ENCODE data around the gene KLHDC7B. TPM values are rescaled to one million over a fixed set of nuclear protein-coding genes. Genes with fewer than 3 reads are reported as not detected.
"Not testable (repeated sequence)": the region's sequence is repeated elsewhere in the genome, so short reads cannot be mapped to it uniquely, and the experiment has no call there.

The KLHDC7B gene
- total and polyA plus RNA-seq, 2 donors (not counting 3 experiments of a cell fraction or from before 2014, with no cell fraction given), result not detected

DNA sequence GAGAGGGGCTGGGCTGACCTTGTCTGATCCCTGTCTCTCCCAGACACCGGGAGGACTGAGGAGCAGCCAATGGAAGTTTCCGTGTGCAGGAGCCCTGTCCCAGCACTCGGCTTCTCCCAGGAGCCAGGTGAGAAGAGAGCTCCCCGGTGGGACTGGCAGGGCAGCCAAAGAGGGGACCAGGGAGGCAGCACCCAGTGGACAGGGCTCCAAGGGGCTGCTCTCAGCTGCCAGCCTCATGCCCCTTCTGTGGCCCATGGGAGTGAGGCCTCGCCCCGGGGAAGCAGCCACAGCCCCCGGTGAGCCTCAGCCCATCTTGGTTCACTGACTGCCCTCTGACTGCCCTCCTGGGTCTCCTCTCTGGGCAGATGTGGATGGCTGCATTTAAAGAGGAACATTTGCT lies 27.1 kb upstream of the KLHDC7B start:
- FAIRE-seq, result no peak
- Histone ChIP-seq H3K4me2 (ENCODE audit: insufficient read depth, low read length) (no peak overlapping the region), H3K4me3 (replicated peaks in 1 of 3; ENCODE audit: insufficient read depth in 1 of 3, low read depth in 1 of 3, low read length in 3 of 3) (no peak overlapping the region), H3K79me2 (ENCODE audit: control insufficient read depth, insufficient read depth, low read length) (peaks cover 7% of the 10 kb centered on the region), H2AFZ (ENCODE audit: low read depth, low read length) (no peak overlapping the region), H3K9ac (replicated peaks; ENCODE audit: extremely low read depth, insufficient read depth, low read length) (no peak overlapping the region), H3K27ac (ENCODE audit: insufficient read depth, low read depth, low read length) (no peak overlapping the region), H3K36me3 (ENCODE audit: control insufficient read depth in 2 of 2, extremely low read depth in 1 of 2, insufficient read depth in 2 of 2, low read length in 2 of 2) (peaks cover 0 to 24% of the 10 kb centered on the region in 2 experiments), H3K4me1 (ENCODE audit: control insufficient read depth, extremely low read depth, insufficient read depth, low read length) (peaks cover 3% of the 10 kb centered on the region), H3K27me3 (ENCODE audit: control insufficient read depth in 2 of 2, insufficient read depth in 2 of 2, low read length in 2 of 2) (no peaks in the 10 kb centered on the region), H3K9me3 (replicated peaks; ENCODE audit: control insufficient read depth, insufficient read depth, low read length) (no peaks in the 10 kb centered on the region), H4K20me1 (replicated peaks; ENCODE audit: control insufficient read depth, extremely low read depth, insufficient read depth, low read length) (no peaks in the 10 kb centered on the region), H3K9me1 (replicated peaks; ENCODE audit: control insufficient read depth, extremely low read depth, insufficient read depth, low read length) (no peaks in the 10 kb centered on the region)
- BruUV-seq (replicated peaks), result no TSS peak
- dilution Hi-C loops (cut with MboI; ENCODE audit: extremely low pct_ligation_motif_present, low sequenced_read_pairs) (no loop called here), intact Hi-C loops (cut with micrococcal nuclease) (no loop called here)
- TF ChIP-seq, protein P1, sequence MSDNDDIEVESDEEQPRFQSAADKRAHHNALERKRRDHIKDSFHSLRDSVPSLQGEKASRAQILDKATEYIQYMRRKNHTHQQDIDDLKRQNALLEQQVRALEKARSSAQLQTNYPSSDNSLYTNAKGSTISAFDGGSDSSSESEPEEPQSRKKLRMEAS (IDR thresholded peaks at IDR 0.05; ENCODE audit: insufficient read depth, insufficient read length), result no peak
- TF ChIP-seq FOS (IDR thresholded peaks at IDR 0.05; ENCODE audit: borderline replicate concordance, insufficient read depth, low read length) (no peak), MYC (IDR thresholded peaks at IDR 0.05; ENCODE audit: low read depth, low read length) (no peak)
- TF ChIP-seq, protein P2, sequence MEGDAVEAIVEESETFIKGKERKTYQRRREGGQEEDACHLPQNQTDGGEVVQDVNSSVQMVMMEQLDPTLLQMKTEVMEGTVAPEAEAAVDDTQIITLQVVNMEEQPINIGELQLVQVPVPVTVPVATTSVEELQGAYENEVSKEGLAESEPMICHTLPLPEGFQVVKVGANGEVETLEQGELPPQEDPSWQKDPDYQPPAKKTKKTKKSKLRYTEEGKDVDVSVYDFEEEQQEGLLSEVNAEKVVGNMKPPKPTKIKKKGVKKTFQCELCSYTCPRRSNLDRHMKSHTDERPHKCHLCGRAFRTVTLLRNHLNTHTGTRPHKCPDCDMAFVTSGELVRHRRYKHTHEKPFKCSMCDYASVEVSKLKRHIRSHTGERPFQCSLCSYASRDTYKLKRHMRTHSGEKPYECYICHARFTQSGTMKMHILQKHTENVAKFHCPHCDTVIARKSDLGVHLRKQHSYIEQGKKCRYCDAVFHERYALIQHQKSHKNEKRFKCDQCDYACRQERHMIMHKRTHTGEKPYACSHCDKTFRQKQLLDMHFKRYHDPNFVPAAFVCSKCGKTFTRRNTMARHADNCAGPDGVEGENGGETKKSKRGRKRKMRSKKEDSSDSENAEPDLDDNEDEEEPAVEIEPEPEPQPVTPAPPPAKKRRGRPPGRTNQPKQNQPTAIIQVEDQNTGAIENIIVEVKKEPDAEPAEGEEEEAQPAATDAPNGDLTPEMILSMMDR (IDR thresholded peaks at IDR 0.05; ENCODE audit: extremely low read depth in 1 of 2, insufficient read depth in 1 of 2, low read depth in 1 of 2, low read length in 2 of 2), result no peak
- DNase-seq (ENCODE audit: low read depth, low spot score), result no peak
- POLR2A ChIA-PET, result no interaction called here
- CTCF ChIA-PET, result no interaction called here

DNA sequence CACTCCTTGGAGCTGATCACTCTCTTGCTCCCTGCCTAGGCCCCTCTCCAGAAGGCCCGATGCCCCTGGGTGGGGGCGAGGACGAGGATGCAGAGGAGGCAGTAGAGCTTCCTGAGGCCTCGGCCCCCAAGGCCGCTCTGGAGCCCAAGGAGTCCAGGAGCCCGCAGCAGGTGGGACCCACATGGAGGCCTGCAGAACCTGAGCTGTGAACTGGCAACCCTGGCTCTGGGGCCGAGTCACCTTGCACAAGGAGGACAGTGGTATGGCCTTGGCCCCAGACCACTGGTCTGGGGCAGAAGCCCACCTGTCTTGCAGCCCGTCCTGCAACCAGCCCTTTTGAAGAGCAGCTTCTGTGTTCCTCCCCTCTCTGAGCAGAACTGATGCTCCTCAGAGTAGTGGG lies 26.5 kb upstream of the KLHDC7B start:
- intact Hi-C loops (cut with micrococcal nuclease), result no loop called here
- dilution Hi-C loops (cut with MboI; ENCODE audit: extremely low pct_ligation_motif_present, low sequenced_read_pairs), result no loop called here
- Histone ChIP-seq H3K4me3 (replicated peaks in 1 of 3; ENCODE audit: insufficient read depth in 1 of 3, low read depth in 1 of 3, low read length in 3 of 3) (no peak overlapping the region), H2AFZ (ENCODE audit: low read depth, low read length) (no peak overlapping the region), H3K27me3 (ENCODE audit: control insufficient read depth in 2 of 2, insufficient read depth in 2 of 2, low read length in 2 of 2) (no peaks in the 10 kb centered on the region), H4K20me1 (replicated peaks; ENCODE audit: control insufficient read depth, extremely low read depth, insufficient read depth, low read length) (no peaks in the 10 kb centered on the region), H3K79me2 (ENCODE audit: control insufficient read depth, insufficient read depth, low read length) (peaks cover 12% of the 10 kb centered on the region), H3K9me1 (replicated peaks; ENCODE audit: control insufficient read depth, extremely low read depth, insufficient read depth, low read length) (no peaks in the 10 kb centered on the region), H3K4me1 (ENCODE audit: control insufficient read depth, extremely low read depth, insufficient read depth, low read length) (peaks cover 4% of the 10 kb centered on the region), H3K27ac (ENCODE audit: insufficient read depth, low read depth, low read length) (no peak overlapping the region), H3K9me3 (replicated peaks; ENCODE audit: control insufficient read depth, insufficient read depth, low read length) (no peaks in the 10 kb centered on the region), H3K36me3 (ENCODE audit: control insufficient read depth in 2 of 2, extremely low read depth in 1 of 2, insufficient read depth in 2 of 2, low read length in 2 of 2) (peaks cover 0 to 27% of the 10 kb centered on the region in 2 experiments), H3K9ac (replicated peaks; ENCODE audit: extremely low read depth, insufficient read depth, low read length) (no peak overlapping the region), H3K4me2 (ENCODE audit: insufficient read depth, low read length) (no peak overlapping the region)
- no TSS peak for BruUV-seq (replicated peaks)
- DNase-seq (ENCODE audit: low read depth, low spot score), result no peak
- CTCF ChIA-PET, result no interaction called here
- POLR2A ChIA-PET, result no interaction called here
- TF ChIP-seq GATA2 (IDR thresholded peaks at IDR 0.05; ENCODE audit: insufficient read depth, insufficient read length, low read depth, low read length), result no peak
- FAIRE-seq, result no peak

DNA sequence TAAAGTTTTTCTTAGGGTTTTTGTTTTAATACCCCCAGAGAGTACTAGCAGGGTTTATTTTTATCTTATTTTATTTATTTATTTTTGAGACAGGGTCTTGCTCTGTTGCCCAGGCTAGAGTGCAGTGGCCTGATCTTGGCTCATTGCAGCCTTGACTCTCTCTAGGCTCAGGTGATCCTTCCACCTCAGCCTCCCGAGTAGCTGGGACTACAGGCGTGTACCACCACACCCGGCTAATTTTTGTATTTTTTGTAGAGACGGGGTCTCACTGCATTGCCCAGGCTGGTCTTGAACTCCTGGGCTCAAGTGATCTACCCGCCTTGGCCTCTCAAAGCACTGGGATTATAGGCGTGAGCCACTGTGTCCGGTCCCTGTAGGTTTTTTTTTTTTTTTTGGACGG lies 25.5 kb upstream of the KLHDC7B start:
- H3K4me2 ChIP-seq (ENCODE audit: insufficient read depth, low read length); H3K9me1 ChIP-seq (replicated peaks; ENCODE audit: control insufficient read depth, extremely low read depth, insufficient read depth, low read length); POLR2A ChIA-PET; H4K20me1 ChIP-seq (replicated peaks; ENCODE audit: control insufficient read depth, extremely low read depth, insufficient read depth, low read length); intact Hi-C loops (cut with micrococcal nuclease); H3K27ac ChIP-seq (ENCODE audit: insufficient read depth, low read depth, low read length); FAIRE-seq; H3K9ac ChIP-seq (replicated peaks; ENCODE audit: extremely low read depth, insufficient read depth, low read length); H3K4me3 ChIP-seq (replicated peaks in 1 of 3; ENCODE audit: insufficient read depth in 1 of 3, low read depth in 1 of 3, low read length in 3 of 3); H3K27me3 ChIP-seq (ENCODE audit: control insufficient read depth in 2 of 2, insufficient read depth in 2 of 2, low read length in 2 of 2); H2AFZ ChIP-seq (ENCODE audit: low read depth, low read length); H3K9me3 ChIP-seq (replicated peaks; ENCODE audit: control insufficient read depth, insufficient read depth, low read length); DNase-seq (ENCODE audit: low read depth, low spot score); BruUV-seq (replicated peaks); dilution Hi-C loops (cut with MboI; ENCODE audit: extremely low pct_ligation_motif_present, low sequenced_read_pairs); CTCF ChIA-PET: not testable (repeated sequence)
- peaks cover 0 to 27% of the 10 kb centered on the region in 2 experiments for H3K36me3 ChIP-seq (ENCODE audit: control insufficient read depth in 2 of 2, extremely low read depth in 1 of 2, insufficient read depth in 2 of 2, low read length in 2 of 2)
- H3K79me2 ChIP-seq (ENCODE audit: control insufficient read depth, insufficient read depth, low read length), result peaks cover 13% of the 10 kb centered on the region
- H3K4me1 ChIP-seq (ENCODE audit: control insufficient read depth, extremely low read depth, insufficient read depth, low read length), result peaks cover 11% of the 10 kb centered on the region

Measured in endothelial cell of umbilical vein (primary cell).